K562 (cell line): ENCODE results near the gene ZMIZ1. TPM values are rescaled to one million over a fixed set of nuclear protein-coding genes. Genes with fewer than 3 reads are reported as not detected.

Experiments
- DDX20 ChIP-seq: fragments of 450-650 bp; IDR thresholded peaks from 2 replicates; pipeline ENCODE4 v1.6.1; 2016; ENCODE audit warnings: missing genetic modification characterization, low read depth, mild to moderate bottlenecking, missing compliant biosample characterization, moderate library complexity
- KHSRP ChIP-seq: fragments of 450-650 bp; IDR thresholded peaks from 2 replicates; pipeline ENCODE4 v1.6.1; 2017
- NR4A1 ChIP-seq, 2 experiments: fragments of 250-450 bp in 1 of 2; fragments of 450-650 bp in 1 of 2; sonication (Bioruptor Pico) in 1 of 2; IDR thresholded peaks; 2 replicates each; pipeline versions ENCODE4 v1.4.0 to v1.6.1; 2016 to 2020; ENCODE audit warnings: mild to moderate bottlenecking in 2 of 2, missing compliant biosample characterization in 1 of 2, missing genetic modification characterization in 1 of 2, moderate library complexity in 1 of 2
- ZNF224 ChIP-seq: sonication (generic); formaldehyde crosslinking; IDR thresholded peaks from 2 replicates; pipeline ENCODE4 v1.8.0; 2022; ENCODE audit warnings: mild to moderate bottlenecking, missing genetic modification reagents
- ZNF232 ChIP-seq: sonication (generic); formaldehyde crosslinking; IDR thresholded peaks from 2 replicates; pipeline ENCODE4 v1.8.0; 2022; ENCODE audit warnings: mild to moderate bottlenecking, missing genetic modification reagents
- ZNF586 ChIP-seq: fragments of 450-650 bp; formaldehyde crosslinking; conservative IDR thresholded peaks from 2 replicates; pipeline ENCODE4 v1.4.0; 2020; ENCODE audit warnings: mild to moderate bottlenecking, moderate library complexity
- polyA plus RNA-seq, 8 experiments: library from polyadenylated mRNA; depleted of rRNA in 4 of 8; stranded (reverse) in 5 of 8; unstranded in 3 of 8; fragments of >200 nt; fragmentation: Nextera tagmentation in 2 of 8; fragmentation: Illumina TruSeq in 1 of 8; extraction: Ambion mirVana in 2 of 8; extraction: Trizol in 1 of 8; gene quantifications; 2 replicates each; pipeline versions ENCODE4 v1.2.1 to v1.2.3, GENCODE V29; 2011 to 2014; ENCODE audit warnings: inconsistent platforms in 1 of 8, missing spikeins in 1 of 8
- total RNA-seq, 7 experiments: library from RNA; depleted of rRNA in 6 of 7; stranded (reverse); fragments of >200 nt in 6 of 7; fragmentation: Illumina TruSeq in 2 of 7; extraction: Trizol in 2 of 7; gene quantifications; 2 replicates each; pipeline versions ENCODE4 v1.2.1 to v1.2.3, GENCODE V29; 2011 to 2021; ENCODE audit warnings: low replicate concordance in 1 of 7
- TF ChIP-seq, protein P1 (sequence below): sonication (generic); formaldehyde crosslinking; IDR thresholded peaks from 2 replicates; pipeline ENCODE4 v1.8.0; 2022; ENCODE audit warnings: missing genetic modification reagents, mild to moderate bottlenecking, borderline replicate concordance
- TF ChIP-seq, protein P2 (sequence below), 2 experiments: fragments of 250-450 bp in 1 of 2; fragments of 450-650 bp in 1 of 2; sonication (Bioruptor Pico) in 1 of 2; IDR thresholded peaks; 2 replicates each; pipeline versions ENCODE4 v1.6.1 to v1.8.0; 2016 to 2021; ENCODE audit warnings: mild to moderate bottlenecking in 2 of 2, moderate library complexity in 2 of 2, missing compliant biosample characterization in 1 of 2, missing genetic modification characterization in 1 of 2
- TF ChIP-seq, protein P3 (sequence below): fragments of 450-650 bp; IDR thresholded peaks from 2 replicates; pipeline ENCODE4 v1.6.1; 2014; ENCODE audit warnings: low read depth, mild to moderate bottlenecking, moderate library complexity, borderline replicate concordance

Gene ZMIZ1
- total and polyA plus RNA-seq, 9 of the 15 experiments (the other 6 are each of a cell fraction or from before 2014, with no cell fraction given): 1.0 to 37.3 (median 4.3) TPM

DNA sequence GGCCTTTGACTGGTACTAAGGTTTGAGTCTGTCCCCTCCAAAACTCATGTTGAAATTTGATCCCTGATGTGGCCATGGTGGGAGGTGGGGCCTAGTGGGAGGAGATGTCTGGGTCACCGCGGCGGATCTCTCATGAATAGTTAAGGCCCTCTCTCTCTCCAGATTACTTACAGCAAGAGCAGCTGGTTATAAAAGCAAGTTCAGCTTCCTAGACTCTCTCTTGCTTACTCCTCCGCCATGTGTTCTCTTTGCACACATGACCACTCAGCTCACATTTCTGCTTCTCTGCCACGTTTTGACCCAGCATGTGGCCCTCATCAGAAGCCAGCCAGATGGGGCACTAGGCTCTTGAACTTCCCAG is 29.9 kb upstream of the ZMIZ1 start (continued):
- TF ChIP-seq ZNF586 (CRISPR knock-in tag) (no peak), ZNF232 (CRISPR knock-in tag) (no peak), KHSRP (no peak), ZNF224 (CRISPR knock-in tag) (no peak), DDX20 (no peak), NR4A1 (CRISPR knock-in tag; IDR thresholded peaks at IDR 0.05) (no peak), NR4A1 (tag; IDR thresholded peaks at IDR 0.05) (no peak)
- TF ChIP-seq, protein P1, sequence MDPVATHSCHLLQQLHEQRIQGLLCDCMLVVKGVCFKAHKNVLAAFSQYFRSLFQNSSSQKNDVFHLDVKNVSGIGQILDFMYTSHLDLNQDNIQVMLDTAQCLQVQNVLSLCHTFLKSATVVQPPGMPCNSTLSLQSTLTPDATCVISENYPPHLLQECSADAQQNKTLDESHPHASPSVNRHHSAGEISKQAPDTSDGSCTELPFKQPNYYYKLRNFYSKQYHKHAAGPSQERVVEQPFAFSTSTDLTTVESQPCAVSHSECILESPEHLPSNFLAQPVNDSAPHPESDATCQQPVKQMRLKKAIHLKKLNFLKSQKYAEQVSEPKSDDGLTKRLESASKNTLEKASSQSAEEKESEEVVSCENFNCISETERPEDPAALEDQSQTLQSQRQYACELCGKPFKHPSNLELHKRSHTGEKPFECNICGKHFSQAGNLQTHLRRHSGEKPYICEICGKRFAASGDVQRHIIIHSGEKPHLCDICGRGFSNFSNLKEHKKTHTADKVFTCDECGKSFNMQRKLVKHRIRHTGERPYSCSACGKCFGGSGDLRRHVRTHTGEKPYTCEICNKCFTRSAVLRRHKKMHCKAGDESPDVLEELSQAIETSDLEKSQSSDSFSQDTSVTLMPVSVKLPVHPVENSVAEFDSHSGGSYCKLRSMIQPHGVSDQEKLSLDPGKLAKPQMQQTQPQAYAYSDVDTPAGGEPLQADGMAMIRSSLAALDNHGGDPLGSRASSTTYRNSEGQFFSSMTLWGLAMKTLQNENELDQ (CRISPR knock-in tag): no peak
- TF ChIP-seq, protein P2, sequence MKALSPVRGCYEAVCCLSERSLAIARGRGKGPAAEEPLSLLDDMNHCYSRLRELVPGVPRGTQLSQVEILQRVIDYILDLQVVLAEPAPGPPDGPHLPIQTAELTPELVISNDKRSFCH (CRISPR knock-in tag; IDR thresholded peaks at IDR 0.05): no peak
- TF ChIP-seq, protein P2 (tag; IDR thresholded peaks at IDR 0.05): no peak
- TF ChIP-seq, protein P3, sequence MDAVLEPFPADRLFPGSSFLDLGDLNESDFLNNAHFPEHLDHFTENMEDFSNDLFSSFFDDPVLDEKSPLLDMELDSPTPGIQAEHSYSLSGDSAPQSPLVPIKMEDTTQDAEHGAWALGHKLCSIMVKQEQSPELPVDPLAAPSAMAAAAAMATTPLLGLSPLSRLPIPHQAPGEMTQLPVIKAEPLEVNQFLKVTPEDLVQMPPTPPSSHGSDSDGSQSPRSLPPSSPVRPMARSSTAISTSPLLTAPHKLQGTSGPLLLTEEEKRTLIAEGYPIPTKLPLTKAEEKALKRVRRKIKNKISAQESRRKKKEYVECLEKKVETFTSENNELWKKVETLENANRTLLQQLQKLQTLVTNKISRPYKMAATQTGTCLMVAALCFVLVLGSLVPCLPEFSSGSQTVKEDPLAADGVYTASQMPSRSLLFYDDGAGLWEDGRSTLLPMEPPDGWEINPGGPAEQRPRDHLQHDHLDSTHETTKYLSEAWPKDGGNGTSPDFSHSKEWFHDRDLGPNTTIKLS: peak; percentile 26; the same call in 1 of the 2 replicates
- TF ChIP-seq, all 486 proteins: peak for 40
